Neural cell (in vitro differentiated cells): ENCODE results near the gene PCCA. TPM values are rescaled to one million over a fixed set of nuclear protein-coding genes. Genes with fewer than 3 reads are reported as not detected.

Source experiments
- H2AFZ ChIP-seq: fragments of 200-600, 300-800 bp; sonication (generic), shearing (Covaris generic); 2 replicates; pipeline ENCODE4 v1.6.0; 2014; ENCODE audit warnings: low read depth, mild to moderate bottlenecking, antibody characterized with exemption, low read length, moderate library complexity
- H3F3A ChIP-seq: fragments of 200-600 bp; shearing (Covaris generic); 2 replicates; pipeline ENCODE4 v1.6.1; 2016; ENCODE audit warnings: mild to moderate bottlenecking, moderate library complexity, mixed read lengths, antibody characterized with exemption, low read length; ENCODE audit not compliant: insufficient read depth, poor library complexity, severe bottlenecking
- H3K27ac ChIP-seq: fragments of 200-600, 300-800 bp; sonication (generic), shearing (Covaris generic); 2 replicates; pipeline ENCODE4 v1.5.1; 2014; ENCODE audit warnings: mild to moderate bottlenecking, low read length, moderate library complexity
- H3K27me3 ChIP-seq: fragments of 300-800, 200-600 bp; sonication (generic), shearing (Covaris generic); 2 replicates; pipeline ENCODE4 v1.6.0; 2014; ENCODE audit warnings: mild to moderate bottlenecking, low read depth, low read length, moderate library complexity; ENCODE audit not compliant: insufficient read depth
- H3K36me3 ChIP-seq: fragments of 300-800, 200-600 bp; sonication (generic), shearing (Covaris generic); 2 replicates; pipeline ENCODE4 v1.5.1; 2014; ENCODE audit warnings: mild to moderate bottlenecking, antibody characterized with exemption, low read length, moderate library complexity; ENCODE audit not compliant: insufficient read depth
- H3K4me2 ChIP-seq: fragments of 300-800, 200-600 bp; sonication (generic), shearing (Covaris generic); 2 replicates; pipeline ENCODE4 v1.6.0; 2014; ENCODE audit warnings: mild to moderate bottlenecking, low read length
- H3K4me3 ChIP-seq: fragments of 300-800, 200-600 bp; sonication (generic), shearing (Covaris generic); 2 replicates; pipeline ENCODE4 v1.5.1; 2014; ENCODE audit warnings: mild to moderate bottlenecking, low read length, moderate library complexity
- H3K79me2 ChIP-seq: fragments of 200-600 bp; shearing (Covaris generic); replicated peaks from 2 replicates; pipeline ENCODE4 v1.6.0; 2014; ENCODE audit warnings: mild to moderate bottlenecking, low read length, moderate library complexity; ENCODE audit not compliant: insufficient read depth
- H3K9ac ChIP-seq: fragments of 300-800, 200-600 bp; sonication (generic), shearing (Covaris generic); 2 replicates; pipeline ENCODE4 v1.6.1; 2016; ENCODE audit warnings: mild to moderate bottlenecking, low read length, mixed read lengths
- H3K9me2 ChIP-seq: fragments of 200-600 bp; shearing (Covaris generic); 2 replicates; pipeline ENCODE4 v1.6.1; 2016; ENCODE audit warnings: mild to moderate bottlenecking, low read length, mixed read lengths; ENCODE audit not compliant: insufficient read depth
- H3K9me3 ChIP-seq: fragments of 200-600, 300-800 bp; sonication (generic), shearing (Covaris generic); 2 replicates; pipeline ENCODE4 v1.6.1; 2016; ENCODE audit warnings: mild to moderate bottlenecking, mixed run types, low read length, moderate library complexity, mixed read lengths
- H4K20me1 ChIP-seq: fragments of 200-600 bp; shearing (Covaris generic); 2 replicates; pipeline ENCODE4 v1.6.1; 2016; ENCODE audit warnings: mild to moderate bottlenecking, mixed run types; ENCODE audit not compliant: insufficient read depth
- CTCF ChIP-seq: fragments of 450-650 bp; IDR thresholded peaks from 2 replicates; pipeline ENCODE4 v1.5.1; 2014; ENCODE audit warnings: antibody characterized with exemption, mild to moderate bottlenecking, moderate library complexity; ENCODE audit not compliant: poor library complexity, severe bottlenecking
- EP300 ChIP-seq: fragments of 450-650 bp; conservative IDR thresholded peaks from 2 replicates; pipeline ENCODE4 v1.6.1; 2014; ENCODE audit warnings: antibody characterized with exemption, mild to moderate bottlenecking, moderate library complexity; ENCODE audit not compliant: poor library complexity, severe bottlenecking
- EZH2 ChIP-seq: fragments of 200-600, 300-800 bp; shearing (Covaris generic), sonication (generic); IDR thresholded peaks from 2 replicates; pipeline ENCODE4 v1.6.1; 2014; ENCODE audit warnings: antibody characterized with exemption, low read length, borderline replicate concordance, mild to moderate bottlenecking; ENCODE audit not compliant: insufficient read depth, poor library complexity, severe bottlenecking
- MXI1 ChIP-seq: fragments of 450-650 bp; conservative IDR thresholded peaks from 2 replicates; pipeline ENCODE4 v1.6.1; 2014; ENCODE audit warnings: antibody characterized with exemption, mild to moderate bottlenecking; ENCODE audit not compliant: poor library complexity, severe bottlenecking
- POLR2AphosphoS5 ChIP-seq: IDR thresholded peaks from 2 replicates; pipeline ENCODE4 v1.6.1; 2012
- RAD21 ChIP-seq: fragments of 450-650 bp; conservative IDR thresholded peaks from 2 replicates; pipeline ENCODE4 v1.6.1; 2014; ENCODE audit warnings: antibody characterized with exemption, mild to moderate bottlenecking, moderate library complexity
- REST ChIP-seq: IDR thresholded peaks from 2 replicates; pipeline ENCODE4 v1.6.1; 2012; ENCODE audit warnings: borderline replicate concordance
- SMC3 ChIP-seq: fragments of 450-650 bp; conservative IDR thresholded peaks from 2 replicates; pipeline ENCODE4 v1.6.1; 2014; ENCODE audit warnings: antibody characterized with exemption, mild to moderate bottlenecking, moderate library complexity; ENCODE audit not compliant: poor library complexity
- TAF1 ChIP-seq: IDR thresholded peaks from 2 replicates; pipeline ENCODE4 v1.6.1; 2012; ENCODE audit warnings: low read depth
- polyA plus RNA-seq: library from polyadenylated mRNA; depleted of rRNA; stranded (reverse); fragments of >200 nt; gene quantifications from 2 replicates; pipeline ENCODE4 v1.2.3, GENCODE V29; 2014

Gene PCCA
- polyA plus RNA-seq, 1 donor from 2014 or later, result 17.0 TPM

- H3K9me2 ChIP-seq, result no peaks in the 10 kb centered on the region
- no peak overlapping the region for H3K27ac ChIP-seq
- no peak overlapping the region for H3K9ac ChIP-seq
- H3F3A ChIP-seq, result no peaks in the 10 kb centered on the region
- TF ChIP-seq REST (no peak), EP300 (no peak), MXI1 (no peak), TAF1 (no peak), SMC3 (no peak), RAD21 (no peak), EZH2 (no peak), POLR2AphosphoS5 (no peak), CTCF (no peak)
- no peaks in the 10 kb centered on the region for H3K36me3 ChIP-seq
- no peaks in the 10 kb centered on the region for H3K27me3 ChIP-seq
- H3K4me3 ChIP-seq, result no peak overlapping the region
- no peaks in the 10 kb centered on the region for H3K79me2 ChIP-seq
- no peaks in the 10 kb centered on the region for H3K9me3 ChIP-seq
- H2AFZ ChIP-seq, result no peak overlapping the region
- H4K20me1 ChIP-seq, result no peaks in the 10 kb centered on the region
- H3K4me2 ChIP-seq, result no peak overlapping the region
These were observed 371.9 kb downstream of the PCCA start for GRCh38 chr13:100460791-100461190.

GRCh38 chr13:100461309-100462030 lies 372.6 kb downstream of the PCCA start:
- H3K9me2 ChIP-seq, result no peaks in the 10 kb centered on the region
- H3K27me3 ChIP-seq, result no peaks in the 10 kb centered on the region
- no peak overlapping the region for H3K9ac ChIP-seq
- H3K79me2 ChIP-seq, result no peaks in the 10 kb centered on the region
- H4K20me1 ChIP-seq, result no peaks in the 10 kb centered on the region
- H3F3A ChIP-seq, result no peaks in the 10 kb centered on the region
- H3K27ac ChIP-seq, result no peak overlapping the region
- H3K36me3 ChIP-seq, result no peaks in the 10 kb centered on the region
- no peak overlapping the region for H3K4me2 ChIP-seq
- no peaks in the 10 kb centered on the region for H3K9me3 ChIP-seq
- no peak for TF ChIP-seq TAF1
- no peak for TF ChIP-seq MXI1
- no peak for TF ChIP-seq EP300
- no peak for TF ChIP-seq SMC3
- TF ChIP-seq EZH2, result no peak
- TF ChIP-seq RAD21, result no peak
- TF ChIP-seq REST, result no peak
- TF ChIP-seq CTCF, result no peak
- TF ChIP-seq POLR2AphosphoS5, result no peak
- no peak overlapping the region for H3K4me3 ChIP-seq
- H2AFZ ChIP-seq, result no peak overlapping the region
